ENCODE results near the gene INPP5K. TPM values are rescaled to one million over a fixed set of nuclear protein-coding genes. Genes with fewer than 3 reads are reported as not detected.

The INPP5K gene
- total RNA-seq, 1 donor from 2014 or later, result 40.9 TPM

- Mint-ChIP-seq H3K9me3 (ENCODE audit: unreplicated experiment) (no peaks in the 10 kb centered on the region), H3K27me3 (ENCODE audit: unreplicated experiment) (peaks cover 9% of the 10 kb centered on the region), H3K4me1 (ENCODE audit: unreplicated experiment) (peaks cover 35% of the 10 kb centered on the region), H3K36me3 (ENCODE audit: low read depth, unreplicated experiment) (peaks cover 37% of the 10 kb centered on the region), H3K27ac (ENCODE audit: unreplicated experiment) (no peak overlapping the region), H3K4me3 (ENCODE audit: unreplicated experiment) (no peak overlapping the region)
- DNase-seq (ENCODE audit: low spot score), result no peak
- TF ChIP-seq, protein P1, sequence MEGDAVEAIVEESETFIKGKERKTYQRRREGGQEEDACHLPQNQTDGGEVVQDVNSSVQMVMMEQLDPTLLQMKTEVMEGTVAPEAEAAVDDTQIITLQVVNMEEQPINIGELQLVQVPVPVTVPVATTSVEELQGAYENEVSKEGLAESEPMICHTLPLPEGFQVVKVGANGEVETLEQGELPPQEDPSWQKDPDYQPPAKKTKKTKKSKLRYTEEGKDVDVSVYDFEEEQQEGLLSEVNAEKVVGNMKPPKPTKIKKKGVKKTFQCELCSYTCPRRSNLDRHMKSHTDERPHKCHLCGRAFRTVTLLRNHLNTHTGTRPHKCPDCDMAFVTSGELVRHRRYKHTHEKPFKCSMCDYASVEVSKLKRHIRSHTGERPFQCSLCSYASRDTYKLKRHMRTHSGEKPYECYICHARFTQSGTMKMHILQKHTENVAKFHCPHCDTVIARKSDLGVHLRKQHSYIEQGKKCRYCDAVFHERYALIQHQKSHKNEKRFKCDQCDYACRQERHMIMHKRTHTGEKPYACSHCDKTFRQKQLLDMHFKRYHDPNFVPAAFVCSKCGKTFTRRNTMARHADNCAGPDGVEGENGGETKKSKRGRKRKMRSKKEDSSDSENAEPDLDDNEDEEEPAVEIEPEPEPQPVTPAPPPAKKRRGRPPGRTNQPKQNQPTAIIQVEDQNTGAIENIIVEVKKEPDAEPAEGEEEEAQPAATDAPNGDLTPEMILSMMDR (IDR thresholded peaks at IDR 0.05; ENCODE audit: unreplicated experiment), result no peak
Observed at GRCh38 chr17:1506649-1507267, 9.7 kb downstream of the INPP5K start.

DNA sequence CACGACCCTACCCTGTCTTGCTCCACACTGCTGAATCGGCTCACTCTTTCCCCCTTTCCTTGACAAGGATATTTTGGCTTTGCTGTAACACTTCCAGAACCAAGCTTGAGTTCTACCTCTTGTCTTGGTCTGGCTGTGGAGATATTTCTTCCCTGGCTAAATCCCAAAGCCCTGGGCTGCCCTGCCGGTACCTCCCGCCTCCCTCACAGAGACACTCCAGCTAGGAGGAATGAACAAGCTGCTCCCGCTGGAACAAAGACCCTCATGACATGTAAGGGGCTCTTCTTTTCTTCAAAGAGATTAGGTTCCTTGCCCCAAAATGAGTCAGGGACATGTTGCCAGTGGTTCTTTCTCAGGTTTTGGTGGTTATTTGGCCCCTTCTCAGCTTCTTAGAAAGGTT, 10.8 kb downstream of the INPP5K start:
- Mint-ChIP-seq H3K9me3 (ENCODE audit: unreplicated experiment) (no peaks in the 10 kb centered on the region), H3K36me3 (ENCODE audit: low read depth, unreplicated experiment) (peaks cover 39% of the 10 kb centered on the region), H3K4me3 (ENCODE audit: unreplicated experiment) (peak overlapping the region; percentile 33), H3K27me3 (ENCODE audit: unreplicated experiment) (peaks cover 9% of the 10 kb centered on the region), H3K4me1 (ENCODE audit: unreplicated experiment) (peaks cover 26% of the 10 kb centered on the region), H3K27ac (ENCODE audit: unreplicated experiment) (no peak overlapping the region)
- DNase-seq (ENCODE audit: low spot score), result no peak
- TF ChIP-seq, protein P1 (IDR thresholded peaks at IDR 0.05; ENCODE audit: unreplicated experiment), result no peak

- DNase-seq (ENCODE audit: low spot score), result no peak
- peaks cover 39% of the 10 kb centered on the region for H3K36me3 Mint-ChIP-seq (ENCODE audit: low read depth, unreplicated experiment)
- peaks cover 11% of the 10 kb centered on the region for H3K27me3 Mint-ChIP-seq (ENCODE audit: unreplicated experiment)
- H3K4me3 Mint-ChIP-seq (ENCODE audit: unreplicated experiment), result no peak overlapping the region
- H3K9me3 Mint-ChIP-seq (ENCODE audit: unreplicated experiment), result no peaks in the 10 kb centered on the region
- H3K27ac Mint-ChIP-seq (ENCODE audit: unreplicated experiment), result no peak overlapping the region
- H3K4me1 Mint-ChIP-seq (ENCODE audit: unreplicated experiment), result peaks cover 24% of the 10 kb centered on the region
- TF ChIP-seq, protein P1 (IDR thresholded peaks at IDR 0.05; ENCODE audit: unreplicated experiment), result no peak
Observed at GRCh38 chr17:1504866-1505265, 11.5 kb downstream of the INPP5K start.

GRCh38 chr17:1503699-1504098, 12.7 kb downstream of the INPP5K start:
- peaks cover 18% of the 10 kb centered on the region for H3K4me1 Mint-ChIP-seq (ENCODE audit: unreplicated experiment)
- TF ChIP-seq, protein P1 (IDR thresholded peaks at IDR 0.05; ENCODE audit: unreplicated experiment), result no peak
- peaks cover 32% of the 10 kb centered on the region for H3K36me3 Mint-ChIP-seq (ENCODE audit: low read depth, unreplicated experiment)
- H3K27ac Mint-ChIP-seq (ENCODE audit: unreplicated experiment), result no peak overlapping the region
- peaks cover 9% of the 10 kb centered on the region for H3K27me3 Mint-ChIP-seq (ENCODE audit: unreplicated experiment)
- no peaks in the 10 kb centered on the region for H3K9me3 Mint-ChIP-seq (ENCODE audit: unreplicated experiment)
- no peak for DNase-seq (ENCODE audit: low spot score)
- H3K4me3 Mint-ChIP-seq (ENCODE audit: unreplicated experiment), result no peak overlapping the region

GRCh38 chr17:1498869-1499268, 17.5 kb downstream of the INPP5K start:
- Mint-ChIP-seq H3K27me3 (ENCODE audit: unreplicated experiment) (peaks cover 6% of the 10 kb centered on the region), H3K4me3 (ENCODE audit: unreplicated experiment) (no peak overlapping the region), H3K4me1 (ENCODE audit: unreplicated experiment) (peaks cover 12% of the 10 kb centered on the region), H3K9me3 (ENCODE audit: unreplicated experiment) (no peaks in the 10 kb centered on the region), H3K36me3 (ENCODE audit: low read depth, unreplicated experiment) (peaks cover 18% of the 10 kb centered on the region), H3K27ac (ENCODE audit: unreplicated experiment) (no peak overlapping the region)
- TF ChIP-seq, protein P1 (IDR thresholded peaks at IDR 0.05; ENCODE audit: unreplicated experiment), result no peak
- no peak for DNase-seq (ENCODE audit: low spot score)
